NCI-H460 (cell line): Measurements from ENCODE around the gene MUC4. TPM values are rescaled to one million over a fixed set of nuclear protein-coding genes. Genes with fewer than 3 reads are reported as not detected.
"Not testable (repeated sequence)": the region's sequence is repeated elsewhere in the genome, so short reads cannot be mapped to it uniquely, and the experiment has no call there.

ENCODE experiments used
- DNase-seq: peaks from one replicate; pipeline ENCODE4 v3.0.0-alpha.2; 2016; ENCODE audit warnings: low read depth; ENCODE audit errors: extremely low read depth
- total RNA-seq: library from RNA; depleted of rRNA; stranded (reverse); fragments of >200 nt; shearing (Covaris generic); gene quantifications from 2 replicates; pipeline ENCODE4 v1.2.3, GENCODE V29; 2014

Gene MUC4
- total RNA-seq, 1 experiment from 2014 or later = not detected

- no peak for DNase-seq
Observed at GRCh38 chr3:195788711-195789581, 22.8 kb downstream of the MUC4 start.

GRCh38 chr3:195785781-195786405, 25.8 kb downstream of the MUC4 start:
- DNase-seq = not testable (repeated sequence)

- not testable (repeated sequence) for DNase-seq
Observed at GRCh38 chr3:195784031-195784430, 27.7 kb downstream of the MUC4 start.

- DNase-seq = not testable (repeated sequence)
Observed at GRCh38 chr3:195781236-195781635, 30.5 kb downstream of the MUC4 start.

GRCh38 chr3:195777975-195778374, 33.8 kb downstream of the MUC4 start:
- DNase-seq = no peak

- peak; percentile 6 for DNase-seq
Observed at GRCh38 chr3:195774917-195775316, 36.8 kb downstream of the MUC4 start.

- no peak for DNase-seq
Observed at GRCh38 chr3:195773956-195774537, 37.7 kb downstream of the MUC4 start.

- no peak for DNase-seq
Observed at GRCh38 chr3:195771646-195772300, 40.0 kb downstream of the MUC4 start.

- DNase-seq = not testable (repeated sequence)
Observed at GRCh38 chr3:195770841-195771645, 40.7 kb downstream of the MUC4 start.

GRCh38 chr3:195770081-195770840, 41.5 kb downstream of the MUC4 start:
- DNase-seq = no peak

- no peak for DNase-seq
Observed at GRCh38 chr3:195769551-195769950, 42.2 kb downstream of the MUC4 start.

GRCh38 chr3:195768831-195769303, 42.9 kb downstream of the MUC4 start:
- DNase-seq = no peak

- DNase-seq = no peak
Observed at GRCh38 chr3:195768414-195768813, 43.3 kb downstream of the MUC4 start.

- DNase-seq = no peak
Observed at GRCh38 chr3:195767792-195768191, 43.9 kb downstream of the MUC4 start.

GRCh38 chr3:195766671-195767070, 45.1 kb downstream of the MUC4 start:
- DNase-seq = no peak

GRCh38 chr3:195764961-195765706, 46.6 kb downstream of the MUC4 start:
- no peak for DNase-seq

GRCh38 chr3:195763843-195764825, 47.6 kb downstream of the MUC4 start:
- DNase-seq = no peak
